Measurements from ENCODE around the gene TXNDC9.
A peak's percentile ranks its signal among the peaks of the same experiment; 100 is the strongest.
"Not testable (repeated sequence)": the region's sequence is repeated elsewhere in the genome, so short reads cannot be mapped to it uniquely, and the experiment has no call there.

TXNDC9 gene

GRCh38 chr2:99335911-99336803 lies at the start of gene TXNDC9:
TXNDC9 (minus strand) TSS chr2:99336333; CDS start chr2:99333210, 3,123 bp downstream.
- DNase-seq (ENCODE audit: low read depth, low spot score) = peak; percentile 99

GRCh38 chr2:99382143-99382542 lies 46.0 kb upstream of the TXNDC9 start:
- no peak for DNase-seq (ENCODE audit: low read depth, low spot score)

GRCh38 chr2:99380376-99381010 lies 44.4 kb upstream of the TXNDC9 start:
- DNase-seq (ENCODE audit: low read depth, low spot score) = no peak

- no peak for DNase-seq (ENCODE audit: low read depth, low spot score)
These were observed 41.7 kb upstream of the TXNDC9 start for GRCh38 chr2:99377879-99378278.

GRCh38 chr2:99376254-99376864 lies 40.2 kb upstream of the TXNDC9 start:
- DNase-seq (ENCODE audit: low read depth, low spot score) = no peak

- DNase-seq (ENCODE audit: low read depth, low spot score) = no peak
These were observed 38.6 kb upstream of the TXNDC9 start for GRCh38 chr2:99374747-99375146.

GRCh38 chr2:99373144-99373543 lies 37.0 kb upstream of the TXNDC9 start:
- no peak for DNase-seq (ENCODE audit: low read depth, low spot score)

- not testable (repeated sequence) for DNase-seq (ENCODE audit: low read depth, low spot score)
These were observed 32.7 kb upstream of the TXNDC9 start for GRCh38 chr2:99368854-99369253.

GRCh38 chr2:99365661-99366060 lies 29.5 kb upstream of the TXNDC9 start:
- DNase-seq (ENCODE audit: low read depth, low spot score) = no peak

- no peak for DNase-seq (ENCODE audit: low read depth, low spot score)
These were observed 20.7 kb upstream of the TXNDC9 start for GRCh38 chr2:99356853-99357252.

- DNase-seq (ENCODE audit: low read depth, low spot score) = not testable (repeated sequence)
These were observed 18.7 kb upstream of the TXNDC9 start for GRCh38 chr2:99354825-99355224.

GRCh38 chr2:99354070-99354469 lies 17.9 kb upstream of the TXNDC9 start:
- DNase-seq (ENCODE audit: low read depth, low spot score) = no peak

- no peak for DNase-seq (ENCODE audit: low read depth, low spot score)
These were observed 14.1 kb upstream of the TXNDC9 start for GRCh38 chr2:99350194-99350593.

GRCh38 chr2:99348173-99348572 lies 12.0 kb upstream of the TXNDC9 start:
- no peak for DNase-seq (ENCODE audit: low read depth, low spot score)

GRCh38 chr2:99346218-99346617 lies 10.1 kb upstream of the TXNDC9 start:
- no peak for DNase-seq (ENCODE audit: low read depth, low spot score)

GRCh38 chr2:99345446-99345845 lies 9.3 kb upstream of the TXNDC9 start:
- DNase-seq (ENCODE audit: low read depth, low spot score) = not testable (repeated sequence)

GRCh38 chr2:99342536-99342935 lies 6.4 kb upstream of the TXNDC9 start:
- no peak for DNase-seq (ENCODE audit: low read depth, low spot score)

- no peak for DNase-seq (ENCODE audit: low read depth, low spot score)
These were observed 4.6 kb upstream of the TXNDC9 start for GRCh38 chr2:99340669-99341236.

- no peak for DNase-seq (ENCODE audit: low read depth, low spot score)
These were observed 2.0 kb upstream of the TXNDC9 start for GRCh38 chr2:99338029-99338585.

GRCh38 chr2:99337113-99338028 lies 1.2 kb upstream of the TXNDC9 start, which contains the start of gene EIF5B:
EIF5B (plus strand) TSS chr2:99337389; CDS start chr2:99337555, 166 bp downstream.
- peak; percentile 93 for DNase-seq (ENCODE audit: low read depth, low spot score)

- DNase-seq (ENCODE audit: low read depth, low spot score) = no peak
These were observed 625 bp upstream of the TXNDC9 start for GRCh38 chr2:99336804-99337112.

All from smooth muscle cell of the brain vasculature (primary cell).